Astrocyte of the spinal cord (primary cell): ENCODE results near the gene ZAP70.
A peak's percentile ranks its signal among the peaks of the same experiment; 100 is the strongest.

Experiments used
- DNase-seq: peaks from one replicate; pipeline ENCODE4 v3.0.0; 2011; ENCODE audit warnings: low read depth, low spot score
- H3K4me3 ChIP-seq: 2 replicates; pipeline ENCODE4 v1.5.1; 2011; ENCODE audit warnings: low read depth, mild to moderate bottlenecking, low read length, moderate library complexity
- in situ Hi-C: cut with HindIII; loops from 2 replicates; pipeline ENCODE4 v1.10.0; 2017; ENCODE audit warnings: low sequenced_read_pairs
- TF ChIP-seq, protein P1 (sequence below): IDR thresholded peaks from 2 replicates; pipeline ENCODE4 v1.5.1; 2012; ENCODE audit warnings: low read depth, mild to moderate bottlenecking, low read length, inconsistent platforms

Gene ZAP70

DNA sequence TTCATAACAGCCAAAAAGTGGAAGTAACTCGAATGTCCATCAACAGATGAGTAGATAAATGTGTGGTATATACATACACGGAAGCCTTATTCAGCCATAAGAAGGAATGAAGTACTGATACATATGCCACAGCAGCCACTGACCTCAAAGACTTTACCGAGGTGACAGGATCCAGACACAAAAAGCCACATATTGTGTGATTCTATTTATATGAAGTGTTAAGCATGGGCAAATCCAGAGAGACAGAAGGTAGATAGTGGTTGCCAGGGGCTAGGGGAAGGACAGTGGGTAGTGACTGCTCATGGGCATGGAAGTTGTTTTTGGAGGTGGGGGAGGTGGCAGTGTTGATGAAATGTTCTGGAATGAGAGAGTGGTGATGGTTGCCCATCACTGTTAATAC is 33.9 kb downstream of the ZAP70 start:
- in situ Hi-C loops = no loop called here
- DNase-seq = no peak
- H3K4me3 ChIP-seq = no peak overlapping the region
- TF ChIP-seq, protein P1, sequence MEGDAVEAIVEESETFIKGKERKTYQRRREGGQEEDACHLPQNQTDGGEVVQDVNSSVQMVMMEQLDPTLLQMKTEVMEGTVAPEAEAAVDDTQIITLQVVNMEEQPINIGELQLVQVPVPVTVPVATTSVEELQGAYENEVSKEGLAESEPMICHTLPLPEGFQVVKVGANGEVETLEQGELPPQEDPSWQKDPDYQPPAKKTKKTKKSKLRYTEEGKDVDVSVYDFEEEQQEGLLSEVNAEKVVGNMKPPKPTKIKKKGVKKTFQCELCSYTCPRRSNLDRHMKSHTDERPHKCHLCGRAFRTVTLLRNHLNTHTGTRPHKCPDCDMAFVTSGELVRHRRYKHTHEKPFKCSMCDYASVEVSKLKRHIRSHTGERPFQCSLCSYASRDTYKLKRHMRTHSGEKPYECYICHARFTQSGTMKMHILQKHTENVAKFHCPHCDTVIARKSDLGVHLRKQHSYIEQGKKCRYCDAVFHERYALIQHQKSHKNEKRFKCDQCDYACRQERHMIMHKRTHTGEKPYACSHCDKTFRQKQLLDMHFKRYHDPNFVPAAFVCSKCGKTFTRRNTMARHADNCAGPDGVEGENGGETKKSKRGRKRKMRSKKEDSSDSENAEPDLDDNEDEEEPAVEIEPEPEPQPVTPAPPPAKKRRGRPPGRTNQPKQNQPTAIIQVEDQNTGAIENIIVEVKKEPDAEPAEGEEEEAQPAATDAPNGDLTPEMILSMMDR = no peak

- in situ Hi-C loops = no loop called here
- no peak overlapping the region for H3K4me3 ChIP-seq
- TF ChIP-seq, protein P1 = no peak
- DNase-seq = peak; percentile 36
Measured at GRCh38 chr2:97747716-97748115, 34.3 kb downstream of the ZAP70 start.

DNA sequence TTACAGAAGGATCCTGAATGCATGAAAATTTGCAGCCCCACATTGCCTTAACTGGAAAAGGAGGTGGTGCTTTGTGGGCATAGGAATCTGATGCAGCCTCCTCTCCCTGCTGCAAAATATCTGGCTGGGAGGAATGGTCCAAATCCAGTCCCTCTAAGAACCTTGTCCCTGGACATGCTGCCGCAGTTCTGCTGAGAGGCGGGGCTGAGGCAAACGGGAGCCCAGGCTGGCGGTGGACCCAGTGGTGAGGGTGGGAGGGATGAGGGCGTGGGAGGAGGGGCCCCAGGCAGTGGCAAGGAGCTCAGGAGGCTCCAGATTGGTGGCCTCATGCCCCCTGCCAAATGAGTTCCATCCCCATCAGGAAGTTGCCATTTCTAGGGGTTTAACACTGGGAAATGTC is 36.2 kb downstream of the ZAP70 start:
- H3K4me3 ChIP-seq = no peak overlapping the region
- no peak for DNase-seq
- TF ChIP-seq, protein P1 = no peak
- in situ Hi-C loops = no loop called here

DNA sequence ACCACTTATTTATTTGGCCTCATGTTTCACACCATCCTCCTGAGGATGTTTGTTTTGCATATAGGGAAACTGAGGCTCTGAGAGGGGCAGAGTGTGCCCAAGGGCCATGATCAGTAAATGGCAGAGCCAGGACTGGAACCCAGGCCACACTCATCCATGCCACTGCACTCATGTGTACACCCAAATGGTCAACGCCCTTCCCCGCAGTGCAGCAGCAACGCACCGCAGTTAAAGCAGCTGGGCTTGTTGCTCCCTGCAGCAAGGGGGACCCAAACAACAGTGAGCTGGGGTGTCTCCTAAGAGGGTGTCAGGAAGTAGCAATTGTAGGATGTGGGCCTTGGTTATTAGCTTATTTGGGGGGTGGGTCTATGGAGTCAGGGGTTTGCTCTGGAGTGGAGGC is 36.6 kb downstream of the ZAP70 start:
- TF ChIP-seq, protein P1 = no peak
- no peak for DNase-seq
- in situ Hi-C loops = no loop called here
- no peak overlapping the region for H3K4me3 ChIP-seq

GRCh38 chr2:97751752-97752151 is 38.4 kb downstream of the ZAP70 start:
- DNase-seq = peak; percentile 54
- no peak overlapping the region for H3K4me3 ChIP-seq
- TF ChIP-seq, protein P1 = no peak
- in situ Hi-C loops = no loop called here

DNA sequence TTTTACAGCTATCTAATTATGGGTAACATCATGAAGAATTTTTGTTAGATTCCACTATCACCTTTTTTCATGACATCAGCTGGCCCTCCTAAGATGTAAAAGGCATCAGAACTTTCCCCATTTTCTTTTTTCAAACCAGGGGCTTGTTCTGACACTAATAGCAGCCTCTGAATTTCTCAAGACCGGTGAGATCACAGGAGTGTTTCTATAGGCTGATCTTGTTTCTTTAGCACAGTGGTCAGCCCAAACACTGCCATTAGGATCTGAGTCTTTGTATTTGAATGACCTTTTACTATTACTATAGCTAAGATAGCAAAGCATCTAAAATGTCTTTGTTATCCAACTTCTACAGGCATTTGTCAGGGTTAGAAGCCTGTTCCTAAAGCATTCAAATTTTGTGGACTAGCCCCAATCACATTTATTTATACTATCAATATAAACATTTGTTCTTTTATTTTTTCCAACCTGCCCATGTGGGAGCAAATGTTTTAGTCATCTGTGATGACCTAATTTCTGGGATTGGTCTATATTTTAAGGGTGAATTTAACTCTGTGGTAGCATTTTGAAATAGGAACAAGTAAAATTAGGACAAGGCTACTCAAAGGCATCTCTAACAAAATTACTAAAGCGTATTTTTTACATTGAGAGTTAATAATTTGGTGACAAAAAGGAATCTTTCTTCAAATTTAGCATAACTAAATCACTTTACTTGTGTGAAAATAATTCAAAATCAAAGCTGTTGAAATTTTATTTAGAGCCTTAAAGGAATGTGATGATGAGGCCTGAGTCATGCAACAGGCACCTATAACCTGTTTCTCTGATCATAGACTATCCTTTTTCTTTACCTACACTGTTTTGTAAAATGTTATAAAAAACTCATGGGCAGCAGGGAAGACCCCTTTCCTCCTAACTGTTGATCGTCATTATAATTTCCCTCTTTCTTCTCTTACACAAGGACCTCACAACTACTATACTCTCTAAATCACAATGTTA is 39.3 kb downstream of the ZAP70 start:
- in situ Hi-C loops = no loop called here
- TF ChIP-seq, protein P1 = no peak

More for the DNA sequence above, 39.3 kb downstream of the ZAP70 start:
- no peak for DNase-seq
- H3K4me3 ChIP-seq = no peak overlapping the region
